H1 (cell line): ENCODE results near the gene NDC1. TPM values are rescaled to one million over a fixed set of nuclear protein-coding genes. Genes with fewer than 3 reads are reported as not detected.

ENCODE experiments used
- CTCF ChIA-PET: fragments of 300-600 bp; sonication (Branson Sonifier 250); formaldehyde crosslinking; loops from one replicate; lab custom pipeline; 2021; ENCODE audit not compliant: partially characterized antibody; lab: Charles Lee
- POLR2A ChIA-PET: fragments of 300-600 bp; sonication (Branson Sonifier 250); formaldehyde crosslinking; loops from one replicate; lab custom pipeline; 2021; ENCODE audit warnings: inconsistent platforms; ENCODE audit not compliant: partially characterized antibody; lab: Charles Lee
- DNase-seq, 2 experiments: peaks; one replicate each; pipeline versions ENCODE4 v3.0.0 to v3.0.0-alpha.2; 2010 to 2022; ENCODE audit warnings: low spot score in 2 of 2, low read depth in 1 of 2, mixed read lengths in 1 of 2
- FAIRE-seq: peaks from 2 replicates; lab custom pipeline; 2011; peaks lifted over from hg19 to GRCh38; lab: Jason Lieb, UNC
- H2AFZ ChIP-seq: 2 replicates; pipeline ENCODE4 v1.8.1; 2012; ENCODE audit warnings: low read length, inconsistent platforms
- H2AK5ac ChIP-seq: 2 replicates; pipeline ENCODE4 v1.6.1; 2013; ENCODE audit warnings: low read depth, low read length
- H2BK120ac ChIP-seq: replicated peaks from 2 replicates; pipeline ENCODE3; 2013; ENCODE audit warnings: low read depth, low read length, inconsistent platforms
- H2BK12ac ChIP-seq: 2 replicates; pipeline ENCODE4 v1.6.1; 2013; ENCODE audit warnings: low read depth, low read length
- H2BK15ac ChIP-seq: 2 replicates; pipeline ENCODE4 v1.6.1; 2013; ENCODE audit warnings: low read length
- H2BK20ac ChIP-seq: 2 replicates; pipeline ENCODE4 v1.6.1; 2013; ENCODE audit warnings: low read length
- H2BK5ac ChIP-seq: 2 replicates; pipeline ENCODE4 v1.6.1; 2013; ENCODE audit warnings: low read depth, low read length
- H3K14ac ChIP-seq: 2 replicates; pipeline ENCODE4 v1.6.1; 2013; ENCODE audit warnings: inconsistent platforms; ENCODE audit not compliant: insufficient read length
- H3K18ac ChIP-seq: 2 replicates; pipeline ENCODE4 v1.6.1; 2013; ENCODE audit warnings: low read length; ENCODE audit errors: extremely low read depth
- H3K23ac ChIP-seq: 2 replicates; pipeline ENCODE4 v1.6.1; 2013; ENCODE audit warnings: inconsistent platforms; ENCODE audit not compliant: insufficient read length
- H3K23me2 ChIP-seq: 2 replicates; pipeline ENCODE4 v1.6.1; 2013; ENCODE audit warnings: low read depth, low read length
- H3K27ac ChIP-seq: 2 replicates; pipeline ENCODE4 v1.6.1; 2011; ENCODE audit warnings: low read depth, low read length, inconsistent platforms
- H3K27me3 ChIP-seq, 4 experiments: replicated peaks in 1 of 4; 1 replicate in 1 of 4; 2 replicates in 3 of 4; pipeline versions ENCODE4 v1.6.1 to v1.8.1; 2011 to 2013; ENCODE audit warnings: low read length in 3 of 4, mild to moderate bottlenecking in 3 of 4, inconsistent platforms in 2 of 4, mixed read lengths in 2 of 4, moderate library complexity in 1 of 4; ENCODE audit not compliant: control insufficient read depth in 3 of 4, insufficient read depth in 3 of 4; ENCODE audit errors: extremely low read depth in 1 of 4
- H3K36me3 ChIP-seq, 4 experiments: 2 replicates each; pipeline versions ENCODE4 v1.6.1 to v1.8.1; 2011 to 2013; ENCODE audit warnings: mild to moderate bottlenecking in 4 of 4, low read length in 3 of 4, moderate library complexity in 2 of 4, control low read depth in 1 of 4, inconsistent platforms in 1 of 4; ENCODE audit not compliant: insufficient read depth in 4 of 4, control insufficient read depth in 2 of 4
- H3K4ac ChIP-seq: replicated peaks from 2 replicates; pipeline ENCODE3; 2013; ENCODE audit warnings: low read length, low read depth, mixed read lengths, inconsistent platforms; ENCODE audit not compliant: insufficient read length
- H3K4me1 ChIP-seq, 4 experiments: replicated peaks in 1 of 4; 1 replicate in 1 of 4; 2 replicates in 3 of 4; pipeline versions ENCODE4 v1.6.1 to v1.8.1; 2011 to 2013; ENCODE audit warnings: low read length in 3 of 4, inconsistent platforms in 2 of 4, mixed read lengths in 1 of 4; ENCODE audit not compliant: insufficient read depth in 4 of 4, control insufficient read depth in 3 of 4
- H3K4me2 ChIP-seq, 2 experiments: 2 replicates each; pipeline versions ENCODE4 v1.6.1 to v1.8.1; 2011 to 2013; ENCODE audit warnings: low read depth in 2 of 2, low read length in 2 of 2, control low read depth in 1 of 2, inconsistent platforms in 1 of 2, mild to moderate bottlenecking in 1 of 2; ENCODE audit not compliant: insufficient read depth in 1 of 2
- H3K4me3 ChIP-seq, 4 experiments: fragments of 200-600, 300-600 bp in 1 of 4; sonication (generic), shearing (Covaris generic), sonication (Bioruptor Twin) in 1 of 4; 2 replicates each; pipeline versions ENCODE4 v1.5.1 to v1.8.1; 2011 to 2016; ENCODE audit warnings: low read length in 4 of 4, low read depth in 3 of 4, control low read depth in 2 of 4, inconsistent platforms in 2 of 4, mild to moderate bottlenecking in 2 of 4, mixed read lengths in 1 of 4, moderate library complexity in 1 of 4; ENCODE audit not compliant: insufficient read depth in 2 of 4; ENCODE audit errors: extremely low read depth in 1 of 4
- H3K56ac ChIP-seq: replicated peaks from 2 replicates; pipeline ENCODE3; 2013; ENCODE audit warnings: low read depth, mild to moderate bottlenecking, mixed read lengths, low read length, inconsistent platforms; ENCODE audit not compliant: insufficient read length
- H3K79me1 ChIP-seq: 2 replicates; pipeline ENCODE4 v1.6.1; 2013; ENCODE audit warnings: low read depth, low read length, control low read depth
- H3K79me2 ChIP-seq, 2 experiments: 2 replicates each; pipeline versions ENCODE4 v1.6.1 to v1.8.1; 2012 to 2013; ENCODE audit warnings: low read length in 2 of 2, mild to moderate bottlenecking in 2 of 2, inconsistent platforms in 1 of 2; ENCODE audit not compliant: insufficient read depth in 2 of 2, control insufficient read depth in 1 of 2
- H3K9ac ChIP-seq, 4 experiments: replicated peaks in 1 of 4; 1 replicate in 1 of 4; 2 replicates in 3 of 4; pipeline versions ENCODE4 v1.6.1 to v1.8.1; 2011 to 2013; ENCODE audit warnings: low read depth in 3 of 4, low read length in 3 of 4, control low read depth in 2 of 4, mild to moderate bottlenecking in 2 of 4, moderate library complexity in 2 of 4, inconsistent platforms in 1 of 4; ENCODE audit errors: extremely low read depth in 1 of 4
- H3K9me3 ChIP-seq, 2 experiments: 2 replicates each; pipeline versions ENCODE4 v1.6.1 to v1.8.1; 2012 to 2013; ENCODE audit warnings: mild to moderate bottlenecking in 2 of 2, moderate library complexity in 2 of 2, control low read depth in 1 of 2, inconsistent platforms in 1 of 2, low read depth in 1 of 2, low read length in 1 of 2, mixed read lengths in 1 of 2; ENCODE audit not compliant: insufficient read depth in 2 of 2
- H4K20me1 ChIP-seq, 2 experiments: replicated peaks in 1 of 2; 2 replicates each; pipeline versions ENCODE3 to v1.8.1; 2011 to 2013; ENCODE audit warnings: inconsistent platforms in 2 of 2, low read length in 2 of 2, mild to moderate bottlenecking in 1 of 2; ENCODE audit not compliant: insufficient read depth in 2 of 2, control insufficient read depth in 1 of 2
- H4K5ac ChIP-seq: 2 replicates; pipeline ENCODE4 v1.6.1; 2013; ENCODE audit warnings: low read length, low read depth, mixed read lengths, inconsistent platforms; ENCODE audit not compliant: insufficient read length
- H4K8ac ChIP-seq: 2 replicates; pipeline ENCODE4 v1.8.0; 2013; ENCODE audit warnings: mild to moderate bottlenecking, moderate library complexity, low read length, inconsistent platforms; ENCODE audit not compliant: insufficient read depth; ENCODE audit errors: extremely low read depth
- H4K91ac ChIP-seq: replicated peaks from 2 replicates; pipeline ENCODE3; 2013; ENCODE audit warnings: low read length, mixed read lengths, inconsistent platforms; ENCODE audit not compliant: insufficient read length
- MAX ChIP-seq: IDR thresholded peaks from 2 replicates; pipeline ENCODE4 v1.6.1; 2012; ENCODE audit warnings: inconsistent platforms
- WGBS, 2 experiments: shearing (Covaris generic) in 1 of 2; methylation state at CpG; one replicate each; pipeline versions ENCODE4 v1.1.6 to v1.1.7; 2013 to 2015; ENCODE audit warnings: low lambda C conversion rate in 2 of 2, mixed read lengths in 2 of 2, inconsistent platforms in 1 of 2, low coverage in 1 of 2, missing lambda C conversion rate in 1 of 2; ENCODE audit not compliant: insufficient replicate concordance in 2 of 2, insufficient coverage in 1 of 2, insufficient read length in 1 of 2; ENCODE audit errors: extremely low coverage in 1 of 2, missing lambda C conversion rate in 1 of 2; 5-methylcytosine and 5-hydroxymethylcytosine counted together
- polyA plus RNA-seq, 7 experiments: library from polyadenylated mRNA; depleted of rRNA in 3 of 7; stranded (reverse) in 5 of 7; unstranded in 2 of 7; fragments of >200 nt in 5 of 7; fragments of 200-250 nt in 2 of 7; gene quantifications; 1 replicate in 5 of 7; 2 replicates in 1 of 7; 4 replicates in 1 of 7; pipeline versions ENCODE4 v1.2.1 to v1.2.3, GENCODE V29; 2011 to 2013; ENCODE audit warnings: missing spikeins in 2 of 7, mixed read lengths in 2 of 7
- total RNA-seq: library from RNA; stranded (reverse); fragmentation: NEBNext Ultra II Directional; extraction: Animal tissue kit (Norgen Biotek cat#: 25700); gene quantifications from 2 replicates; pipeline ENCODE4 v1.2.1, GENCODE V29; 2021

Gene NDC1
- total and polyA plus RNA-seq, 2 of the 8 experiments (the other 6 are each of a cell fraction or from before 2014, with no cell fraction given) = 62.9 to 66.1 TPM

- no peaks in the 10 kb centered on the region for H3K27me3 ChIP-seq
- no peaks in the 10 kb centered on the region for H3K23me2 ChIP-seq
- H3K4me1 ChIP-seq = no peaks in the 10 kb centered on the region
- H4K5ac ChIP-seq = no peak overlapping the region
- H2BK12ac ChIP-seq = no peak overlapping the region
- H2AFZ ChIP-seq = no peak overlapping the region
- 84% methylated on average over 9 of the region's 9 CpGs; no CpG with 5 or more reads in 1 of the 2 experiments for WGBS, 2 experiments
- no peak overlapping the region for H3K4me2 ChIP-seq
- no peak overlapping the region for H2BK5ac ChIP-seq
- no peak overlapping the region for H3K4ac ChIP-seq
- H3K14ac ChIP-seq = no peak overlapping the region
- DNase-seq = no peak
- no peak overlapping the region for H3K56ac ChIP-seq
- POLR2A ChIA-PET = interaction anchor here (2.1 kb wide), 1 partner anchor 9 kb away, joined by 8 read pairs; no protein-coding TSS in a partner anchor
- H2BK20ac ChIP-seq = no peak overlapping the region
- H3K9me3 ChIP-seq = no peaks in the 10 kb centered on the region
- H4K20me1 ChIP-seq = no peaks in the 10 kb centered on the region
- FAIRE-seq = no peak
- peaks cover 0 to 12% (median 9%) of the 10 kb centered on the region in 4 experiments; a peak in 6 of 8 replicates for H3K36me3 ChIP-seq
- H3K18ac ChIP-seq = no peak overlapping the region
- no peak overlapping the region for H2AK5ac ChIP-seq
- CTCF ChIA-PET = interaction anchor here (0.6 to 5.6 kb wide), 5 partner anchors 8 to 573 kb away, joined by 3 to 50 read pairs (median 6); no protein-coding TSS in a partner anchor
- no peak overlapping the region for H3K27ac ChIP-seq
- H3K79me1 ChIP-seq = no peaks in the 10 kb centered on the region
- no peak overlapping the region for H2BK120ac ChIP-seq
- H3K9ac ChIP-seq = no peak overlapping the region
- no peak overlapping the region for H4K8ac ChIP-seq
- H3K4me3 ChIP-seq = no peak overlapping the region
- no peak overlapping the region for H3K23ac ChIP-seq
- H3K79me2 ChIP-seq = no peaks in the 10 kb centered on the region
- H4K91ac ChIP-seq = no peak overlapping the region
- no peak overlapping the region for H2BK15ac ChIP-seq
- no peak for TF ChIP-seq MAX
Observed at GRCh38 chr1:53851571-53852285, 13.6 kb upstream of the NDC1 start.
